Lower lobe of right lung (tissue), 2 donors: ENCODE data around the gene C12orf60. TPM values are rescaled to one million over a fixed set of nuclear protein-coding genes. Genes with fewer than 3 reads are reported as not detected.

Experiments
- ATAC-seq, 2 donors: fragments of 200-7000 bp; cut with Tn5 transposase; one replicate each; pipeline ENCODE4 v1.9.1; 2020 to 2022; ENCODE audit warnings: mild to moderate bottlenecking in 2 of 2, moderate library complexity in 2 of 2
- DNase-seq: peaks from one replicate; pipeline ENCODE4 v3.0.0-alpha.2; 2020
- H3K27ac ChIP-seq: fragments of 200-600 bp; one replicate; pipeline ENCODE4 v1.8.0; 2022
- H3K27me3 ChIP-seq: fragments of 200-600 bp; one replicate; pipeline ENCODE4 v1.8.0; 2022; ENCODE audit warnings: low read depth
- H3K36me3 ChIP-seq: fragments of 200-600 bp; one replicate; pipeline ENCODE4 v1.8.0; 2022; ENCODE audit warnings: mild to moderate bottlenecking
- H3K4me1 ChIP-seq: fragments of 200-600 bp; one replicate; pipeline ENCODE4 v1.8.0; 2022
- H3K4me3 ChIP-seq: fragments of 200-600 bp; one replicate; pipeline ENCODE4 v1.8.0; 2022; ENCODE audit warnings: mild to moderate bottlenecking
- H3K9me3 ChIP-seq: fragments of 200-600 bp; one replicate; pipeline ENCODE4 v1.8.0; 2022
- intact Hi-C: fragments of 100-400 bp; cut with DNase I; formaldehyde crosslinking; loops from one replicate; pipeline ENCODE4 v1.11.0; 2022
- total RNA-seq: library from RNA; stranded (reverse); fragmentation: NEBNext Ultra II Directional; extraction: Animal tissue kit (Norgen Biotek cat#: 25700); gene quantifications from one replicate; pipeline ENCODE4 v1.2.1, GENCODE V29; 2021
- TF ChIP-seq, protein P1 (sequence below): fragments of 200-600 bp; IDR thresholded peaks from one replicate; pipeline ENCODE4 v1.8.0; 2022; ENCODE audit warnings: antibody characterized with exemption, mild to moderate bottlenecking
- donor health status: DM: no; HTN: yes; CAD: no; lungs with severe emphysema.

Gene C12orf60
- total RNA-seq, 1 donor from 2014 or later = 0.77 TPM

DNA sequence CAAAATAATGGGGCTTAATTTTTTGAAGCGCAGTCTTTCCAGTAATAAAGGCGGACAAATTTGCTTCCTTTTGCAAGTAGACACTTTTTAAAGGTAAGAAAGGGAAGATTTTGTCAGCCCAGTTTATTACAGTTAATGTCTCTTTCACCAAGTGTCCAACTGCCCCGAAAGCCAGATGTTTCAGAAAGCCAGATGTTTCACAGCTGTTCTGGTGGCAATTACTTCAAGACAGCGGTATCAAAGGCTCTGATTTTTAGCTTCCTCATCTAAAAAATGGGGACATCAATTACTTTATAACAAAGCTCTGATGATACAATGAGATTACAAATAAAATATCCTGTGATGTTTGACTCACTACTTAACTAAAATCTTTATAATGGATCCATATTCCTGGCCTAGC, 1.2 kb upstream of the C12orf60 start:
- Histone ChIP-seq H3K9me3 (no peaks in the 10 kb centered on the region), H3K27me3 (no peaks in the 10 kb centered on the region), H3K4me3 (peak overlapping the region; percentile 83), H3K27ac (no peak overlapping the region), H3K36me3 (peaks cover 29% of the 10 kb centered on the region), H3K4me1 (peaks cover 26% of the 10 kb centered on the region)
- intact Hi-C loops = no loop called here
- ATAC-seq (no peak), DNase-seq (no peak)
- TF ChIP-seq, protein P1, sequence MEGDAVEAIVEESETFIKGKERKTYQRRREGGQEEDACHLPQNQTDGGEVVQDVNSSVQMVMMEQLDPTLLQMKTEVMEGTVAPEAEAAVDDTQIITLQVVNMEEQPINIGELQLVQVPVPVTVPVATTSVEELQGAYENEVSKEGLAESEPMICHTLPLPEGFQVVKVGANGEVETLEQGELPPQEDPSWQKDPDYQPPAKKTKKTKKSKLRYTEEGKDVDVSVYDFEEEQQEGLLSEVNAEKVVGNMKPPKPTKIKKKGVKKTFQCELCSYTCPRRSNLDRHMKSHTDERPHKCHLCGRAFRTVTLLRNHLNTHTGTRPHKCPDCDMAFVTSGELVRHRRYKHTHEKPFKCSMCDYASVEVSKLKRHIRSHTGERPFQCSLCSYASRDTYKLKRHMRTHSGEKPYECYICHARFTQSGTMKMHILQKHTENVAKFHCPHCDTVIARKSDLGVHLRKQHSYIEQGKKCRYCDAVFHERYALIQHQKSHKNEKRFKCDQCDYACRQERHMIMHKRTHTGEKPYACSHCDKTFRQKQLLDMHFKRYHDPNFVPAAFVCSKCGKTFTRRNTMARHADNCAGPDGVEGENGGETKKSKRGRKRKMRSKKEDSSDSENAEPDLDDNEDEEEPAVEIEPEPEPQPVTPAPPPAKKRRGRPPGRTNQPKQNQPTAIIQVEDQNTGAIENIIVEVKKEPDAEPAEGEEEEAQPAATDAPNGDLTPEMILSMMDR = no peak

DNA sequence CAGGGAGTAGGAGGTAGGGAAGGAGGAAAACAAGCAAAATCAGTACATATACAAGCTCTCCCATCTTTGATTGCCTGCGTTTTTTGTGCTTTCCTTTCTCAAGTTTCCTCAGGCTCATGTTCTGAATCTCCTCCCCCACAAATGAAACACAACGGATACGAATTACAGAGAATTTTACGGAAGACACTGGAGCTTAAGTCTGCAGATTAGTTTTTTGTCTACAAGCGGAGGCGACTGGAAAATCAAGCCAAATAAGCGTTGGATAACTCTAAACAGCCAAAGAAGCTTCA, 804 bp upstream of the C12orf60 start:
- intact Hi-C loops = no loop called here
- TF ChIP-seq, protein P1 = no peak
- H3K4me1 ChIP-seq = peaks cover 26% of the 10 kb centered on the region

DNA sequence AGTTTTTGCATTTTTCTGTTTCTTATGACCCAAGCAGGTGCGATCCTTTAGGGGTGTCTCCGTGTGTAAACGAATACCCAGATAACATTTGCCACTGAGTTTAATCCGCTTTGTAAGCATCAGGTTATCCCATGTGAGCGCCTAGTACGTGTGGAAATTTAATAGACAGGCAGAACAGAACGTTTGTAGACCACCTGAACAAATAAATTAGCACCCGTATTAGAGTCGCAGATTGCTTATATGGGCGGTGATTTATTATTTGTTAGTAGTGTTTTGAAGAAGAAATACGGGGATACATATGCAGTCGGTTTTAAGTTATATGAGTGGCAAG, 325 bp downstream of the C12orf60 start:
- H3K4me1 ChIP-seq = peaks cover 26% of the 10 kb centered on the region
- no peak for DNase-seq
- H3K4me3 ChIP-seq = peak overlapping the region; percentile 83
- intact Hi-C loops = no loop called here
- no peaks in the 10 kb centered on the region for H3K9me3 ChIP-seq
- TF ChIP-seq, protein P1 = no peak
- H3K27ac ChIP-seq = peak overlapping the region; percentile 94
- no peaks in the 10 kb centered on the region for H3K27me3 ChIP-seq
- H3K36me3 ChIP-seq = peaks cover 14% of the 10 kb centered on the region
- ATAC-seq = peak; percentile 3 to 35

More for the DNA sequence above, 804 bp upstream of the C12orf60 start:
- peak overlapping the region; percentile 83 for H3K4me3 ChIP-seq
- peaks cover 25% of the 10 kb centered on the region for H3K36me3 ChIP-seq
- no peaks in the 10 kb centered on the region for H3K27me3 ChIP-seq
- ATAC-seq (no peak), DNase-seq (no peak)
- no peaks in the 10 kb centered on the region for H3K9me3 ChIP-seq
- peak overlapping the region; percentile 94 for H3K27ac ChIP-seq

DNA sequence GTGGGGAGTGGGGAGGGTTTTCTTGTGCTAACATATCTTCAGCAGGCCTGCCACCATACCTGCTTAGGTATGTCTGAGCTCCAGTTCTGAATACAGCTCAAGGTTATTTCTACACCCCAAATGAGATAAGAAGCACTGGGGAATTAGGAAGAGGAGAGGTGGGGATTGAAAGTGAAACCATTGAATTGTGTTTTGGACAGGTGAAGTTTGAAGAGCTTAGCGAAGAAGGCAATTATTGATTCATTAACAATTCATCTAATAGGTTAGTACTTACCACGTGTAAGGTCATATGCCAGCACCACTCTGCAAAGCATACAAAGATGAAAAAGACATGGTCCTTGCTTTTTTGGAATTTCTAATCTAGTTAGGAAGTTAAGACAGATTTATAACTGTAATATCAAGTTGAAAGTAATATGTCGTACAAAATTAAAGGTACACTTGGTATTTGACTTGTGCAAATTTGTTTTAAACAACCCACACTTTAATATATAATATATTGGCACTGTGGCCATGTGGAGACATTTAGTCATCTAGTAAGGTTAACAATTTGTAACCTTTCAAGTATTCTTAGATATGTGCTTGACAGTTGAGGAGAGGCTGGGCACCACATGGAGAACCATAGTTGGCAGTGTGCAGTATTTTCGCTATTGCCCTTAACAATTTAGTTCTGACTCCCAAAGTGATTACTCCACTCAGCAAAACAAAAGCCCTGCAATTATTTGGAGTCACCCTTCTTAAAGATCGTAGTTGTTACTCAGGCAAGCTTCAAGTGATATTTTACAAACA, 6.9 kb downstream of the C12orf60 start:
- no peaks in the 10 kb centered on the region for H3K36me3 ChIP-seq
- TF ChIP-seq, protein P1 = no peak
- DNase-seq = no peak
- peaks cover 11% of the 10 kb centered on the region for H3K4me1 ChIP-seq
- H3K27ac ChIP-seq = no peak overlapping the region
- H3K4me3 ChIP-seq = no peak overlapping the region
- intact Hi-C loops = no loop called here
- H3K9me3 ChIP-seq = no peaks in the 10 kb centered on the region
- ATAC-seq = peak; percentile 83 to 94
- H3K27me3 ChIP-seq = no peaks in the 10 kb centered on the region

DNA sequence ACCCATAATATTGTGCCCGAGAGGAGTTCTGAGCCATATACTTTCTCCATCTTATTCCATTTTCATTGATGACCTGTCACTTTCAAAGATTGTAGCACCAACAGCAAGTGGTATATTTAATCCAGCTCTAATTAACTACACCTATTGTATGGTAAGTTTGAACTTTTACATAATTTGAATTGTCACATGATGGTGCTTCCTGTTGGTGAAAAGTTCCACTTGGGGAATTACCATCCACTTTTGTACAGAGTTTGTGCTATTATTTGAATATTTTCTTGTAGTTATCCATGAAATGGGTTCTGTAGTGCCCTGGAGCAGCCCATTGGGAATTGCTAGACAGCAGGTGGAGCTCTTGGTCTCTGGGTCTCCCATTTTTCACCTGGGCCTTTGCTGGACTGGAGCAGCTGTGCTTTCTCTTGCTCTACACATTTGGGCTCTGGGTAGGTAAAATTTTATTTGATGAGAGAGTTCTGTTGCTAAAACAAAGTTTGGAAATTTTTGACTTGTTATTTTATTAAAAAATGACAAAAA, 7.5 kb downstream of the C12orf60 start:
- Histone ChIP-seq H3K27me3 (no peaks in the 10 kb centered on the region), H3K36me3 (no peaks in the 10 kb centered on the region), H3K27ac (no peak overlapping the region), H3K4me1 (peaks cover 11% of the 10 kb centered on the region), H3K4me3 (no peak overlapping the region), H3K9me3 (no peaks in the 10 kb centered on the region)
- intact Hi-C loops = no loop called here
- TF ChIP-seq, protein P1 = peak; percentile 39
- ATAC-seq (peak in 1 of 2 donors; percentile 66), DNase-seq (no peak)
